ENCODE results near the gene TFCP2. TPM values are rescaled to one million over a fixed set of nuclear protein-coding genes. Genes with fewer than 3 reads are reported as not detected.

TFCP2 gene
- total RNA-seq, 1 donor from 2014 or later: 40.0 TPM

GRCh38 chr12:51217968-51218606 lies 45.2 kb upstream of the TFCP2 start, which contains the start of gene POU6F1:
TSS of gene POU6F1 (minus strand) at chr12:51218062. CDS start at chr12:51206836, 11,226 bp downstream.
- peak; percentile 63 for TF ChIP-seq CTCF (IDR thresholded peaks at IDR 0.05; ENCODE audit: unreplicated experiment)
- no peaks in the 10 kb centered on the region for H3K27me3 Mint-ChIP-seq
- H3K36me3 Mint-ChIP-seq (ENCODE audit: insufficient read depth): no peaks in the 10 kb centered on the region
- H3K4me3 Mint-ChIP-seq (ENCODE audit: low read depth): peak within 1 kb of the TSS; percentile 76
- DNase-seq (ENCODE audit: low spot score, unreplicated experiment): peak; percentile 66
- H3K27ac Mint-ChIP-seq: peak within 1 kb of the TSS; percentile 96
- no peaks in the 10 kb centered on the region for H3K9me3 Mint-ChIP-seq (ENCODE audit: low read depth)
- H3K4me1 Mint-ChIP-seq (ENCODE audit: low read depth): peaks cover 12% of the 10 kb centered on the region

GRCh38 chr12:51217133-51217967 lies 44.4 kb upstream of the TFCP2 start:
- H3K4me1 Mint-ChIP-seq (ENCODE audit: low read depth): peaks cover 12% of the 10 kb centered on the region
- H3K27ac Mint-ChIP-seq: no peak overlapping the region

GRCh38 chr12:51216642-51217041 lies 43.7 kb upstream of the TFCP2 start:
- no peak for TF ChIP-seq CTCF (IDR thresholded peaks at IDR 0.05; ENCODE audit: unreplicated experiment)
- peak overlapping the region; percentile 76 for H3K4me3 Mint-ChIP-seq (ENCODE audit: low read depth)
- no peaks in the 10 kb centered on the region for H3K9me3 Mint-ChIP-seq (ENCODE audit: low read depth)
- no peak for DNase-seq (ENCODE audit: low spot score, unreplicated experiment)
- H3K27me3 Mint-ChIP-seq: no peaks in the 10 kb centered on the region
- no peaks in the 10 kb centered on the region for H3K36me3 Mint-ChIP-seq (ENCODE audit: insufficient read depth)
- H3K4me1 Mint-ChIP-seq (ENCODE audit: low read depth): peaks cover 12% of the 10 kb centered on the region
- peak overlapping the region; percentile 36 for H3K27ac Mint-ChIP-seq

More at GRCh38 chr12:51217133-51217967, 44.4 kb upstream of the TFCP2 start:
- Mint-ChIP-seq H3K36me3 (ENCODE audit: insufficient read depth) (no peaks in the 10 kb centered on the region), H3K27me3 (no peaks in the 10 kb centered on the region), H3K4me3 (ENCODE audit: low read depth) (peak overlapping the region; percentile 76), H3K9me3 (ENCODE audit: low read depth) (no peaks in the 10 kb centered on the region)
- DNase-seq (ENCODE audit: low spot score, unreplicated experiment): peak; percentile 52
- TF ChIP-seq CTCF (IDR thresholded peaks at IDR 0.05; ENCODE audit: unreplicated experiment): peak; percentile 42

- H3K4me3 Mint-ChIP-seq (ENCODE audit: low read depth): no peak overlapping the region
- no peak for TF ChIP-seq CTCF (IDR thresholded peaks at IDR 0.05; ENCODE audit: unreplicated experiment)
- H3K9me3 Mint-ChIP-seq (ENCODE audit: low read depth): no peaks in the 10 kb centered on the region
- peaks cover 12% of the 10 kb centered on the region for H3K4me1 Mint-ChIP-seq (ENCODE audit: low read depth)
- DNase-seq (ENCODE audit: low spot score, unreplicated experiment): no peak
- no peaks in the 10 kb centered on the region for H3K27me3 Mint-ChIP-seq
- H3K36me3 Mint-ChIP-seq (ENCODE audit: insufficient read depth): no peaks in the 10 kb centered on the region
- no peak overlapping the region for H3K27ac Mint-ChIP-seq
These were observed 42.0 kb upstream of the TFCP2 start for GRCh38 chr12:51214895-51215294.

- H3K4me1 Mint-ChIP-seq (ENCODE audit: low read depth): no peaks in the 10 kb centered on the region
- TF ChIP-seq CTCF (IDR thresholded peaks at IDR 0.05; ENCODE audit: unreplicated experiment): no peak
- no peak for DNase-seq (ENCODE audit: low spot score, unreplicated experiment)
- no peak overlapping the region for H3K27ac Mint-ChIP-seq
- no peak overlapping the region for H3K4me3 Mint-ChIP-seq (ENCODE audit: low read depth)
- H3K27me3 Mint-ChIP-seq: no peaks in the 10 kb centered on the region
- no peaks in the 10 kb centered on the region for H3K9me3 Mint-ChIP-seq (ENCODE audit: low read depth)
- no peaks in the 10 kb centered on the region for H3K36me3 Mint-ChIP-seq (ENCODE audit: insufficient read depth)
These were observed 37.9 kb upstream of the TFCP2 start for GRCh38 chr12:51210690-51211395.

Measured in progenitor cell of endocrine pancreas (in vitro differentiated cells).